ENCODE measurements around the gene TPSG1.
"Not testable (repeated sequence)": the region's sequence is repeated elsewhere in the genome, so short reads cannot be mapped to it uniquely, and the experiment has no call there.

Gene TPSG1

GRCh38 chr16:1232049-1232748 lies 7.1 kb upstream of the TPSG1 start:
- not testable (repeated sequence) for DNase-seq (ENCODE audit: extremely low read depth in 1 of 2, low read depth in 1 of 2)

GRCh38 chr16:1231301-1231700 lies 6.2 kb upstream of the TPSG1 start:
- DNase-seq (ENCODE audit: extremely low read depth in 1 of 2, low read depth in 1 of 2), result not testable (repeated sequence)

GRCh38 chr16:1230471-1231212 lies 5.6 kb upstream of the TPSG1 start:
- not testable (repeated sequence) for DNase-seq (ENCODE audit: extremely low read depth in 1 of 2, low read depth in 1 of 2)

GRCh38 chr16:1230084-1230470 lies 5.0 kb upstream of the TPSG1 start, which contains the start of gene TPSB2:
Gene TPSB2, minus strand, starts transcription at chr16:1230184. Its CDS starts 233 bp downstream, at chr16:1229951.
- not testable (repeated sequence) for DNase-seq (ENCODE audit: extremely low read depth in 1 of 2, low read depth in 1 of 2)

- DNase-seq (ENCODE audit: extremely low read depth in 1 of 2, low read depth in 1 of 2), result not testable (repeated sequence)
Observed at GRCh38 chr16:1229476-1229875, 4.4 kb upstream of the TPSG1 start.

- not testable (repeated sequence) for DNase-seq (ENCODE audit: extremely low read depth in 1 of 2, low read depth in 1 of 2)
Observed at GRCh38 chr16:1228227-1228626, 3.2 kb upstream of the TPSG1 start.

GRCh38 chr16:1226692-1227091 lies 1.6 kb upstream of the TPSG1 start:
- DNase-seq (ENCODE audit: extremely low read depth in 1 of 2, low read depth in 1 of 2), result not testable (repeated sequence)

GRCh38 chr16:1225728-1226311 lies 752 bp upstream of the TPSG1 start:
- DNase-seq (ENCODE audit: extremely low read depth in 1 of 2, low read depth in 1 of 2), result not testable (repeated sequence)

- DNase-seq (ENCODE audit: extremely low read depth in 1 of 2, low read depth in 1 of 2), result no peak
Observed at GRCh38 chr16:1224558-1224957, 510 bp downstream of the TPSG1 start.

GRCh38 chr16:1223355-1224214 lies 1.5 kb downstream of the TPSG1 start:
- no peak for DNase-seq (ENCODE audit: extremely low read depth in 1 of 2, low read depth in 1 of 2)

- DNase-seq (ENCODE audit: extremely low read depth in 1 of 2, low read depth in 1 of 2), result no peak
Observed at GRCh38 chr16:1222553-1223354, 2.3 kb downstream of the TPSG1 start.

- no peak for DNase-seq (ENCODE audit: extremely low read depth in 1 of 2, low read depth in 1 of 2)
Observed at GRCh38 chr16:1221628-1222552, 3.2 kb downstream of the TPSG1 start.

- no peak for DNase-seq (ENCODE audit: extremely low read depth in 1 of 2, low read depth in 1 of 2)
Observed at GRCh38 chr16:1220841-1221627, 4.0 kb downstream of the TPSG1 start.

GRCh38 chr16:1220098-1220728 lies 4.9 kb downstream of the TPSG1 start:
- no peak for DNase-seq (ENCODE audit: extremely low read depth in 1 of 2, low read depth in 1 of 2)

- no peak for DNase-seq (ENCODE audit: extremely low read depth in 1 of 2, low read depth in 1 of 2)
Observed at GRCh38 chr16:1218930-1219611, 6.0 kb downstream of the TPSG1 start.

- no peak for DNase-seq (ENCODE audit: extremely low read depth in 1 of 2, low read depth in 1 of 2)
Observed at GRCh38 chr16:1218061-1218929, 6.8 kb downstream of the TPSG1 start.

All from activated CD8-positive, alpha-beta memory T cell treated with anti-CD3 and anti-CD28 coated beads for 1 hour (primary cell).